Ascending aorta (tissue), 2 donors: Measurements from ENCODE around the gene CHRNB1. TPM values are rescaled to one million over a fixed set of nuclear protein-coding genes. Genes with fewer than 3 reads are reported as not detected.

Experiments used
- DNase-seq, 2 donors: peaks; one replicate each; pipeline ENCODE4 v3.0.0-alpha.2; 2019; ENCODE audit warnings: low spot score in 2 of 2
- H3K27ac ChIP-seq, 2 donors: fragments of 200-600 bp; sonication (generic); one replicate each; pipeline ENCODE4 v1.5.1; 2016 to 2017; ENCODE audit warnings: mild to moderate bottlenecking in 1 of 2
- H3K27me3 ChIP-seq: fragments of 200-600 bp; sonication (generic); one replicate; pipeline ENCODE4 v1.5.1; 2017
- H3K36me3 ChIP-seq, 2 donors: fragments of 200-600 bp; sonication (generic); one replicate each; pipeline ENCODE4 v1.5.1; 2016
- H3K4me1 ChIP-seq, 2 donors: fragments of 200-600 bp; sonication (generic); one replicate each; pipeline ENCODE4 v1.5.1; 2016 to 2017; ENCODE audit warnings: mild to moderate bottlenecking in 1 of 2
- H3K4me3 ChIP-seq, 2 donors: fragments of 200-600 bp; sonication (generic); one replicate each; pipeline ENCODE4 v1.5.1; 2016 to 2017; ENCODE audit warnings: mild to moderate bottlenecking in 1 of 2
- H3K9me3 ChIP-seq, 2 donors: fragments of 200-600 bp; sonication (generic); one replicate each; pipeline ENCODE4 v1.5.1; 2016
- CTCF ChIP-seq, 3 experiments: fragments of 200-600 bp in 2 of 3; fragments of 450-650 bp in 1 of 3; sonication (generic) in 2 of 3; IDR thresholded peaks; one replicate each; pipeline ENCODE4 v1.5.1; 2016 to 2019; ENCODE audit warnings: antibody characterized with exemption in 3 of 3, mild to moderate bottlenecking in 1 of 3, moderate library complexity in 1 of 3
- intact Hi-C: fragments of 100-400 bp; cut with DNase I; formaldehyde crosslinking; loops from one replicate; pipeline ENCODE4 v1.15.1; 2023
- total RNA-seq: library from RNA; depleted of rRNA; stranded (reverse); fragments of >200 nt; gene quantifications from one replicate; pipeline ENCODE4 v1.1.0, GENCODE V29; 2016

Gene CHRNB1
- total RNA-seq, 1 donor from 2014 or later: 5.0 TPM

- Histone ChIP-seq H3K27ac (no peak overlapping the region), H3K9me3 (no peaks in the 10 kb centered on the region), H3K27me3 (no peaks in the 10 kb centered on the region), H3K36me3 (peaks cover 91 to 100% of the 10 kb centered on the region in 2 donors), H3K4me3 (no peak overlapping the region), H3K4me1 (no peaks in the 10 kb centered on the region)
- intact Hi-C loops: no loop called here
- DNase-seq: no peak
- TF ChIP-seq CTCF (IDR thresholded peaks at IDR 0.05): no peak
Measured at GRCh38 chr17:7503521-7503920, 58.7 kb downstream of the CHRNB1 start.

Other genes with a start within 250 kb of the CHRNB1 start
- 34.9 TPM for gene DLG4, start 225.2 kb upstream of the CHRNB1 start, total RNA-seq
- gene ACADVL, start 225.1 kb upstream of the CHRNB1 start, total RNA-seq: 1,048 TPM
- 17.2 TPM for gene DVL2, start 210.5 kb upstream of the CHRNB1 start, total RNA-seq
- 13.3 TPM for gene PHF23, start 205.6 kb upstream of the CHRNB1 start, total RNA-seq
- gene GABARAP, start 202.6 kb upstream of the CHRNB1 start, total RNA-seq: 422 TPM
- gene CTDNEP1, start 193.3 kb upstream of the CHRNB1 start, total RNA-seq: 81.4 TPM
- gene ELP5, start 192.8 kb upstream of the CHRNB1 start, total RNA-seq: 106 TPM
- not detected for gene CLDN7, start 182.6 kb upstream of the CHRNB1 start, total RNA-seq
- 4.9 TPM for gene SLC2A4, start 163.3 kb upstream of the CHRNB1 start, total RNA-seq
- not detected for gene YBX2, start 150.4 kb upstream of the CHRNB1 start, total RNA-seq
- 248 TPM for gene EIF5A, start 137.4 kb upstream of the CHRNB1 start, total RNA-seq
- 52.4 TPM for gene GPS2, start 129.7 kb upstream of the CHRNB1 start, total RNA-seq
- 22.0 TPM for gene NEURL4, start 115.7 kb upstream of the CHRNB1 start, total RNA-seq
- 12.0 TPM for gene ACAP1, start 108.5 kb upstream of the CHRNB1 start, total RNA-seq
- gene KCTD11, start 92.9 kb upstream of the CHRNB1 start, total RNA-seq: 14.6 TPM
- gene TMEM95, start 89.9 kb upstream of the CHRNB1 start, total RNA-seq: not detected
- 0.43 TPM for gene TNK1, start 64.0 kb upstream of the CHRNB1 start, total RNA-seq
- 297 TPM for gene PLSCR3, start 50.5 kb upstream of the CHRNB1 start, total RNA-seq
- gene TMEM256, start 41.0 kb upstream of the CHRNB1 start, total RNA-seq: 241 TPM
- gene NLGN2, start 37.2 kb upstream of the CHRNB1 start, total RNA-seq: 34.3 TPM
- not detected for gene SPEM1, start 24.7 kb upstream of the CHRNB1 start, total RNA-seq
- gene SPEM2, start 19.4 kb upstream of the CHRNB1 start, total RNA-seq: not detected
- not detected for gene SPEM3, start 16.2 kb upstream of the CHRNB1 start, total RNA-seq
- gene TMEM102, start 9.6 kb upstream of the CHRNB1 start, total RNA-seq: 20.4 TPM
- 0.32 TPM for gene FGF11, start 5.5 kb upstream of the CHRNB1 start, total RNA-seq
- gene ZBTB4, start 34.6 kb downstream of the CHRNB1 start, total RNA-seq: 67.9 TPM
- not detected for gene SLC35G6, start 36.4 kb downstream of the CHRNB1 start, total RNA-seq
- gene POLR2A, start 39.3 kb downstream of the CHRNB1 start, total RNA-seq: 69.5 TPM
- 88.6 TPM for gene TNFSF12, start 104.0 kb downstream of the CHRNB1 start, total RNA-seq
- gene TNFSF13, start 113.7 kb downstream of the CHRNB1 start, total RNA-seq: 17.5 TPM
- 92.0 TPM for gene SENP3, start 116.9 kb downstream of the CHRNB1 start, total RNA-seq
- gene CD68, start 134.6 kb downstream of the CHRNB1 start, total RNA-seq: 151 TPM
- 157 TPM for gene MPDU1, start 138.8 kb downstream of the CHRNB1 start, total RNA-seq
- not detected for gene SOX15, start 145.0 kb downstream of the CHRNB1 start, total RNA-seq
- gene FXR2, start 169.8 kb downstream of the CHRNB1 start, total RNA-seq: 19.3 TPM
- gene SAT2, start 182.8 kb downstream of the CHRNB1 start, total RNA-seq: 22.6 TPM
- gene SHBG, start 185.1 kb downstream of the CHRNB1 start, total RNA-seq: not detected
- 0.11 TPM for gene ATP1B2, start 205.9 kb downstream of the CHRNB1 start, total RNA-seq
- gene TP53, start 242.4 kb downstream of the CHRNB1 start, total RNA-seq: 48.0 TPM
- gene WRAP53, start 243.4 kb downstream of the CHRNB1 start, total RNA-seq: 1.5 TPM